H9 (cell line): ENCODE measurements around the gene ZNF668. TPM values are rescaled to one million over a fixed set of nuclear protein-coding genes. Genes with fewer than 3 reads are reported as not detected.

Experiments used
- DNase-seq: peaks from one replicate; pipeline ENCODE4 v3.0.0-alpha.2; 2017
- H2AFZ ChIP-seq: one replicate; pipeline ENCODE4 v1.6.1; 2013; ENCODE audit warnings: mild to moderate bottlenecking, low read length, control low read depth, moderate library complexity
- H2AK5ac ChIP-seq: 2 replicates; pipeline ENCODE4 v1.6.1; 2013; ENCODE audit warnings: low read length, control low read depth, mixed read lengths; ENCODE audit not compliant: insufficient read length
- H2BK120ac ChIP-seq: one replicate; pipeline ENCODE4 v1.6.1; 2013; ENCODE audit warnings: low read depth, mild to moderate bottlenecking, low read length, control low read depth, inconsistent platforms; ENCODE audit not compliant: poor library complexity, severe bottlenecking
- H2BK12ac ChIP-seq: 2 replicates; pipeline ENCODE4 v1.6.1; 2013; ENCODE audit warnings: low read length, control low read depth, mixed read lengths, low read depth; ENCODE audit not compliant: insufficient read length
- H2BK15ac ChIP-seq: 2 replicates; pipeline ENCODE4 v1.6.1; 2013; ENCODE audit warnings: low read depth, low read length, control low read depth
- H2BK20ac ChIP-seq: one replicate; pipeline ENCODE4 v1.6.1; 2013; ENCODE audit warnings: low read depth, mild to moderate bottlenecking, low read length, control low read depth, inconsistent platforms; ENCODE audit not compliant: poor library complexity, severe bottlenecking
- H2BK5ac ChIP-seq: 2 replicates; pipeline ENCODE4 v1.6.1; 2013; ENCODE audit warnings: low read length, control low read depth, mixed read lengths; ENCODE audit not compliant: insufficient read length
- H3K14ac ChIP-seq: 2 replicates; pipeline ENCODE4 v1.6.1; 2013; ENCODE audit warnings: low read length, control low read depth; ENCODE audit not compliant: insufficient read depth
- H3K18ac ChIP-seq: 2 replicates; pipeline ENCODE4 v1.6.1; 2013; ENCODE audit warnings: low read depth, mild to moderate bottlenecking, mixed read lengths, low read length, control low read depth; ENCODE audit not compliant: insufficient read length
- H3K23ac ChIP-seq: 2 replicates; pipeline ENCODE4 v1.6.1; 2013; ENCODE audit warnings: low read length, control low read depth, mixed read lengths, low read depth; ENCODE audit not compliant: insufficient read length
- H3K23me2 ChIP-seq: 2 replicates; pipeline ENCODE4 v1.6.1; 2013; ENCODE audit warnings: low read depth, mild to moderate bottlenecking, mixed read lengths, low read length, control low read depth; ENCODE audit not compliant: insufficient read length, poor library complexity, severe bottlenecking
- H3K27ac ChIP-seq: 2 replicates; pipeline ENCODE4 v1.5.1; 2013; ENCODE audit warnings: low read length, control low read depth, mixed read lengths, low read depth; ENCODE audit not compliant: insufficient read length
- H3K27me3 ChIP-seq: 2 replicates; pipeline ENCODE4 v1.6.1; 2013; ENCODE audit warnings: low read length, control low read depth, inconsistent platforms; ENCODE audit not compliant: insufficient read depth
- H3K4ac ChIP-seq: 2 replicates; pipeline ENCODE4 v1.6.1; 2013; ENCODE audit warnings: low read depth, mild to moderate bottlenecking, control low read depth, inconsistent platforms, low read length, moderate library complexity
- H3K4me1 ChIP-seq: 2 replicates; pipeline ENCODE4 v1.6.1; 2013; ENCODE audit warnings: low read length, control low read depth, inconsistent platforms; ENCODE audit not compliant: insufficient read depth
- H3K4me2 ChIP-seq: 2 replicates; pipeline ENCODE4 v1.6.1; 2013; ENCODE audit warnings: low read length, control low read depth, mixed read lengths; ENCODE audit not compliant: insufficient read length, insufficient read depth
- H3K56ac ChIP-seq: 2 replicates; pipeline ENCODE4 v1.6.1; 2013; ENCODE audit warnings: low read depth, mild to moderate bottlenecking, mixed read lengths, low read length, control low read depth; ENCODE audit not compliant: insufficient read length
- H3K79me1 ChIP-seq: 2 replicates; pipeline ENCODE4 v1.6.1; 2013; ENCODE audit warnings: low read depth, mild to moderate bottlenecking, moderate library complexity, low read length, control low read depth, inconsistent platforms; ENCODE audit not compliant: insufficient read depth, poor library complexity, severe bottlenecking
- H3K79me2 ChIP-seq: 2 replicates; pipeline ENCODE4 v1.6.1; 2013; ENCODE audit warnings: low read length, control low read depth, inconsistent platforms; ENCODE audit not compliant: insufficient read depth
- H3K9ac ChIP-seq: 2 replicates; pipeline ENCODE4 v1.6.1; 2013; ENCODE audit warnings: low read length, control low read depth, mixed read lengths; ENCODE audit not compliant: insufficient read length; ENCODE audit errors: extremely low read depth
- H3K9me3 ChIP-seq: one replicate; pipeline ENCODE4 v1.6.1; 2013; ENCODE audit warnings: low read depth, low read length, inconsistent platforms; ENCODE audit not compliant: control insufficient read depth
- H3T11ph ChIP-seq: one replicate; pipeline ENCODE4 v1.6.1; 2013; ENCODE audit warnings: mild to moderate bottlenecking, low read length, control low read depth, inconsistent platforms
- H4K20me1 ChIP-seq: one replicate; pipeline ENCODE4 v1.6.1; 2013; ENCODE audit not compliant: control insufficient read depth, insufficient read length, insufficient read depth
- H4K5ac ChIP-seq: 2 replicates; pipeline ENCODE4 v1.6.1; 2013; ENCODE audit warnings: low read depth, mild to moderate bottlenecking, mixed read lengths, low read length, control low read depth; ENCODE audit not compliant: insufficient read length
- H4K8ac ChIP-seq: replicated peaks from 2 replicates; pipeline ENCODE4 v1.6.1; 2013; ENCODE audit warnings: low read length, control low read depth, mixed read lengths, low read depth; ENCODE audit not compliant: insufficient read length
- H4K91ac ChIP-seq: 2 replicates; pipeline ENCODE4 v1.6.1; 2013; ENCODE audit warnings: low read depth, mild to moderate bottlenecking, moderate library complexity, mixed read lengths, low read length, control low read depth; ENCODE audit not compliant: insufficient read length
- H3K27ac Mint-ChIP-seq, 3 experiments: 2 replicates in 2 of 3; 3 replicates in 1 of 3; pipeline ENCODE4 v1.8.0; 2020 to 2021; ENCODE audit warnings: mixed read lengths in 3 of 3, mild to moderate bottlenecking in 1 of 3, moderate library complexity in 1 of 3
- H3K27me3 Mint-ChIP-seq: 2 replicates; pipeline ENCODE4 v1.8.0; 2021; ENCODE audit warnings: low read depth, mild to moderate bottlenecking, moderate library complexity, mixed read lengths
- H3K36me3 Mint-ChIP-seq, 3 experiments: 2 replicates in 2 of 3; 3 replicates in 1 of 3; pipeline ENCODE4 v1.8.0; 2020 to 2021; ENCODE audit warnings: low read depth in 3 of 3, mixed read lengths in 3 of 3; ENCODE audit not compliant: insufficient read depth in 1 of 3
- H3K4me1 Mint-ChIP-seq, 2 experiments: 2 replicates each; pipeline ENCODE4 v1.8.0; 2020; ENCODE audit warnings: mixed read lengths in 2 of 2
- H3K4me3 Mint-ChIP-seq, 2 experiments: 2 replicates in 1 of 2; 3 replicates in 1 of 2; pipeline ENCODE4 v1.8.0; 2020 to 2021; ENCODE audit warnings: mild to moderate bottlenecking in 2 of 2, mixed read lengths in 2 of 2, moderate library complexity in 1 of 2
- H3K9me3 Mint-ChIP-seq, 2 experiments: 2 replicates in 1 of 2; 3 replicates in 1 of 2; pipeline ENCODE4 v1.8.0; 2020; ENCODE audit warnings: mild to moderate bottlenecking in 2 of 2, mixed read lengths in 2 of 2, moderate library complexity in 1 of 2
- CTCF ChIP-seq: fragments of 200-600 bp; sonication (generic); conservative IDR thresholded peaks from 3 replicates; pipeline ENCODE4 v1.8.0; 2021; ENCODE audit warnings: antibody characterized with exemption, mild to moderate bottlenecking
- WGBS: extraction: QIAGEN DNeasy Blood & Tissue Kit; methylation state at CpG from one replicate; pipeline ENCODE4 v1.1.7; 2013; ENCODE audit warnings: missing lambda C conversion rate, low lambda C conversion rate, mixed read lengths; ENCODE audit not compliant: insufficient read length; ENCODE audit errors: extremely low coverage; 5-methylcytosine and 5-hydroxymethylcytosine counted together
- total RNA-seq: library from RNA; stranded (reverse); gene quantifications from 2 replicates; pipeline ENCODE4 v1.2.1, GENCODE V29; 2021

Gene ZNF668
- total RNA-seq, 1 experiment from 2014 or later, result 18.6 TPM

GRCh38 chr16:31094088-31094423, 20.0 kb upstream of the ZNF668 start:
- Histone ChIP-seq H3K18ac (no peak overlapping the region), H4K5ac (no peak overlapping the region), H3T11ph (no peak overlapping the region), H3K23me2 (peaks cover 11% of the 10 kb centered on the region), H3K23ac (no peak overlapping the region), H3K27me3 (no peaks in the 10 kb centered on the region), H3K4me1 (peaks cover 2% of the 10 kb centered on the region; the same call in 1 of the 2 replicates), H3K4me2 (peak overlapping the region; percentile 80), H3K79me2 (peaks cover 2% of the 10 kb centered on the region; the same call in 1 of the 2 replicates), H2BK20ac (no peak overlapping the region), H4K8ac (no peak overlapping the region), H2AFZ (no peak overlapping the region), H3K79me1 (peaks cover 2% of the 10 kb centered on the region), H2BK15ac (no peak overlapping the region), H3K9ac (peak overlapping the region; percentile 76), H2BK5ac (no peak overlapping the region), H2BK120ac (no peak overlapping the region), H2AK5ac (no peak overlapping the region), H3K9me3 (no peaks in the 10 kb centered on the region), H4K20me1 (peaks cover 3% of the 10 kb centered on the region), H4K91ac (no peak overlapping the region), H3K4ac (no peak overlapping the region), H3K27ac (no peak overlapping the region), H3K56ac (no peak overlapping the region), H2BK12ac (no peak overlapping the region), H3K14ac (peak overlapping the region; percentile 32; the same call in 1 of the 2 replicates)
- TF ChIP-seq CTCF, result no peak
- peak overlapping the region; percentile 44 to 94 (median 94); a peak in 6 of 7 replicates for H3K27ac Mint-ChIP-seq
- H3K36me3 Mint-ChIP-seq, result peaks cover 5 to 22% (median 22%) of the 10 kb centered on the region in 3 experiments; a peak in 6 of 7 replicates
- WGBS, result no CpG with 5 or more reads among the region's 20 CpGs
- peak overlapping the region; percentile 92 to 99 for H3K4me3 Mint-ChIP-seq
- no peaks in the 10 kb centered on the region; a peak in 1 of 5 replicates for H3K9me3 Mint-ChIP-seq
- peak; percentile 38 for DNase-seq
- H3K4me1 Mint-ChIP-seq, result peaks cover 9 to 15% of the 10 kb centered on the region in 2 experiments
- peaks cover 2% of the 10 kb centered on the region for H3K27me3 Mint-ChIP-seq
